Stimulated activated naive CD4-positive, alpha-beta T cell treated with Interleukin-2 at 50 U/mL for 16 hours (primary cell): ENCODE data around the gene RICTOR.
A peak's percentile ranks its signal among the peaks of the same experiment; 100 is the strongest.

Experiments used
- DNase-seq: peaks from one replicate; lab custom pipeline; 2025; lab: John Stamatoyannopoulos, UW

RICTOR gene

DNA sequence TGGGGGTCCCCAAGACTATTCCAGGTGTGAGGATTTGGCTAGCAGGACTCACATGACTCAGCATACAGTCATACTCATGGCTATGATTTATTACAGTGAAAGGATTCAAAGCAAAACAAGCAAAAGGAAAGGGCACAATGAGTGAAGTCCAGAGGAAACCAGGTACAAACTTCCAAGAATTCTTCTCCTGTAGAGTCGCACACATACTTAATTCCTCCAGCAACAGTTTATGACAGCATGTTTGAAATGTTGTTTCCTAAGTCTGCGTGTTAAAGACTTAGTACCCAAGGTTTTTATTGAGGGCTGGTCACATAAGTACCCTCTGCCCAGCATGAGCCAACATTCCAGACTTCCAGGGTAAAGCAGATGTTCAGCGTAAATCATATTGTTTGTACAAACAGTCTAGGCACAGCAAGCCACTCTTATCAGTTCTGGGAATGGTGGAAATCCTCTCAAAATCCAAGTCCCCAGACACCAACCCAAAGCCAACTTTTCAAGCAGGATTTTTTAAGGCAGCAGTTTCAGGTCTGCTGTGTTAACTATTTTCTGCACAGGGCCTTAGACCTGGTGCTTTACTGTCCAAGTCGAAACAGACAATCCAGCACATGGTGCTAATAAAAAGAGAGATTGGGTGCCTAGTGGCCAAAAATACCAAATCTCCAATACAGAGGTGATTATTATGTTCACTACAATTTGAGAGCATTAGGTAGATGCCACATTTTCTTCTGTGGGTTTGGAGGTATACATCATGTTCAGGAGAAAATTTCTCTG lies 18.6 kb upstream of the RICTOR start:
- no peak for DNase-seq

DNA sequence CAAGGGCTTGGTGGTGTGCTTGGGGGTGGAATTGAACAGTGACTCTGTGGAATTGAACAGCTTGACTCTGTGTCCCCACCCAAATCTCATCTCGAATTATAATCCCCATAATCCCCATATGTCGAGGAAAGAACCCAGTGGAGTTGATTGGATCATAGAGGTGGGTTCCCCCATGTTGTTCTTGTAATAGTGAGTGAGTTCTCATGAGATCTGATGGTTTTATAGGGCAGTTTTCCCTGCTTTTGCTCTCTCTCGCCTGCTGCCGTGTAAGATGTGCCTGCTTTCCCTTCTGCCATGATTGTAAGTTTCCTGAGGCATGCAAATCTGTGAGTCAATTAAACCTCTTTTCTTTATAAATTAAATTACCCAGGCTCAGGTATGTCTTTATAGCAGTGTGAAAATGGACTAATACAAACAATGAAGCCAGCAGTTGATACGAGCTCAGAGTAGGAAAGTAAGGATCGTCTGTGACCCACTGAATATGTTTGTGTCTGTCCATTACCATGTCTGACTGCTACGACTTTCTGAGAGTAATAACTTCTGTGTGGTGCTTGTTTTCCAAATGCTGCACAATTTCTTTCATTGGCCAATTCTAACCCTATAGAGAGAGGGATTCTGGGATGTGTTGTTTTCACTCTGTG lies 17.9 kb upstream of the RICTOR start:
- no peak for DNase-seq

DNA sequence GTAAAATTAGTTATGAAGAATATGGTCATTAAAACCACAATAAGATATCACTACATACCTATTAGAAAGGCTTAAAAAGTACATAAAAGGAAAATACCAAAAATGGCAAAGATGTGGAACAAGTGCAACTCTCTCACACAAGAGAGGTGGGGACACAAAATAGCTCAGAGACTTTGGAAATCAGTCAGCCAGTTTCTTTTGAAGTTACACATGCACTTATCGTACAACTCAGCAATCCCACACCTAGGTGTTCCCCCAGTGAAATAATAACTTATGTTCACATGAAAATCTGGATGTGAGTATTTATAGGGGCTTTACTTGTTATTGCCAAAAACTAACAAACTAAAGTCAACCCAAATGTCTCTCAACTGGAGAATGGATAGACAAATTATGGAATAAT lies 9.8 kb upstream of the RICTOR start:
- no peak for DNase-seq

DNA sequence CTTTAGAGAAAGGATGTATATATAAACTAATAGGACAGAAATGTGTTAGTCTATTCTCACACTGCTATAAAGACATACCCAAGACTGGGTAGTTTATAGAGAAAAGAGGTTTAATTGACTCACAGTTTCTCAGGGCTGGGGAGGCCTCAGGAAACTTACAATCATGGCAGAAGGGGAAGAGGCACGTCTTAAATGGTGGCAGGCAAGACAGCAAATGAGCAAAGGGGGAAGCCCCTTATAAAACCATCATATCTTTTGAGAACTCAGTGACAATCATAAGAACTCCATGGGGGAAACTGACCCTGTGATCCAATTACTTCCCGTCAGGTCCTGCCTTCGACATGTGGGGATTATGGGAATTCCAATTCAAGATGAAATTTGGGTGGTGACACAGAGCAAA lies 8.8 kb upstream of the RICTOR start:
- no peak for DNase-seq

DNA sequence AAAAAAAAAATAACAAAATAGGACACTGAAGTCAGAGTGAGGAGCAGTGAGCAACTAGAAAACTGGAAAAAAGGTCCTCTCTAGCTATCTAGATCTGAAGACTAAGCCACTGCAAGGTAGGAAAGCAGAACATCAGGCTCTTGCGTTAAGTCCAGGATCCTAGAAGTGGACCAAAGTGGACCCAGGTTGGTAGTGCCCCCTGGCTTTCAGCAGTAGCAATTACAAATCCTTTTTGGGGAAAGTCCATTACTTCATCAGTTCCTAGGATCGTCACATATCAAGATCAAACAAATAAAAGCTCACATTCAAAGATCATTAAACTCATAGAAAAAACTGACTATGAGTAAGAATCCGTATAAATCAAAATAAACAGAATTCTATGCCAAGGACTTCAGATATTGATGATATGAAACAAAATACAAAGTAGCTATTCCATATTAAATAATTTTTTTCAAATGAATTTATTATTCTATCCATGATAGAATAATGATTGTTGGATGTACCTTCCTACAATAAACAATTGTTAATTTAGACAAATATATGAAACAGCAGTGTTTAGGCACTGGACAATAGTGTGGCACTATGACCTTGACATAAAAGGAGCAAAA lies 6.5 kb upstream of the RICTOR start:
- peak; percentile 5 for DNase-seq

DNA sequence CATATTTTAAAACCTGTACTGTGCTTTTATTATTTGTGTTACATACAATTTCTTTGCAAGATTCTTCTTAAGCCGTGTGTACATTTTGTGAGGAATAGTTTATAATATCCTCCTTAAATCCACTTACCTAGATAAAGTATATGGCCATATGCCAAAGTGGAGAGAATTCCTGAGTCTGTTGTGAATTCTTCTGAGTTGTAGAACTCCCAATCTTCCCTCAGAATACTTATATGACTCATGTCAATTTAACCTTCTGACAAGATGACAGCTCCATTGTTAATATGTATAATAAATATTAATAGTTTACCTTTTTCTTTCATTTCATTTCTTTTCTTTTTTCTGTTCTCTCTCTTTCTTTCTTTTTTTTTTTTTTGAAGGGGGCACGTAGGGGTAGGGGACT lies 6.0 kb upstream of the RICTOR start:
- DNase-seq: no peak

DNA sequence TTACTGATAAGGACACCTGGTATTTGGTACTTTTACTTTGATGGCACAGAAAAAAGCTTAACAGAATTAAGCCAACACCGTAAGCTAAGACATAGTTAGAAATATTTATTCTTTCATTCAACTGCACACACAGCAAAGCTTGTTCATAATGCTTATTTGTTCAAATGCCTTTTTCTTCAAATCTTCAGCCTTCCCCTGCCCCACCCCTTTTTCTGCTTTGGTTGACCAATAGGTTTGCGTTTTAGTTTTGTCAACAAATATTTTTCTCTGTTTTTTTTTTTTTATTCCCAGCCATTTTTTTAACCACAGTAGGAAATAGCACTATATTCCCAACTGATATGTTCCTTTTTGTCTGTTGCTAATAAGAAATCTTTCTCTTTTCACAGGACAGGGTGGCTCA lies 4.9 kb upstream of the RICTOR start:
- DNase-seq: no peak

DNA sequence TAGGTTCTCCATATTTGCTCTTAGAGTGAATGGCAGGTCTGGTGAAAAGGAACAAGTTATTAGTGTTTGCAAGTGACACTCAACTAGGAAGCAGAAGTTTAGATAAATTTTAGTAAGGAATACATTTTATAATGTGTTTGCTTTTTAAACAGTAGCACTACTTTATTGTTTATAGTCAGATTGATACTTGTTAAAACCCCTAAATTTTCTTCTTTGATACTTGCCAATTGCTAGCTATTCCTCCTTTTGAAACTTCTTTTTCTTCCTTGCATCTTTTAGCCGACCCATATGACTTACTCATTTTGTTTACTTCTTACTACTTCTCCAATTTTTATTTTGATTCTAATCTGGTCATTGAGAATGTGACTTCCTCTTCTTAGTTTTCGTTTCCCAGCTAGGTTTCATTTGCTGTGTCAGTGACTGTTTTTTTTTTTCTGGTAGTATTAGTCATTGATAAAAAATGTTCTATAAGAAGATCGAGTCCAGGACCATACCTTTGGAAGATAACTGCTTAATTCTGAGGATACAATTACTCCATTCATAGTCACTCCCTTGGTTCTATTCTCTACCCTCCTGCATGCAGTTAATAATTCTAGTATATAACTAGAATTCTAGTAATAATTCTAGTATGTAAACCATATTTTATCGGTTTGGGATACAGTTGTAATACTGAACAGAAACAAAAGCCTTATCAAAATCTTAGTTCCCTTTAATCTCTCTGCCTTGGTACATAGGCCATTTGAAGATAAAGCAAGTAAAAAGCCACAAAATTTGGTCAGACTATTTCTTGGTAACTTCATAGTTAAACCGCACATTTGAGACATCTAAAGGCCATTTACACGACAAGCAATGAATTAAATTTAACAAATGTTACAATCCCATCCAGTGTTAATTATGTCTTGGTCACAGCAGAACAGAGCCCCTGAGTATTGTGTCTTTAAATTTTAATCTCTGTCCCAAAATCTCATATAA lies 2.8 kb upstream of the RICTOR start:
- DNase-seq: no peak

DNA sequence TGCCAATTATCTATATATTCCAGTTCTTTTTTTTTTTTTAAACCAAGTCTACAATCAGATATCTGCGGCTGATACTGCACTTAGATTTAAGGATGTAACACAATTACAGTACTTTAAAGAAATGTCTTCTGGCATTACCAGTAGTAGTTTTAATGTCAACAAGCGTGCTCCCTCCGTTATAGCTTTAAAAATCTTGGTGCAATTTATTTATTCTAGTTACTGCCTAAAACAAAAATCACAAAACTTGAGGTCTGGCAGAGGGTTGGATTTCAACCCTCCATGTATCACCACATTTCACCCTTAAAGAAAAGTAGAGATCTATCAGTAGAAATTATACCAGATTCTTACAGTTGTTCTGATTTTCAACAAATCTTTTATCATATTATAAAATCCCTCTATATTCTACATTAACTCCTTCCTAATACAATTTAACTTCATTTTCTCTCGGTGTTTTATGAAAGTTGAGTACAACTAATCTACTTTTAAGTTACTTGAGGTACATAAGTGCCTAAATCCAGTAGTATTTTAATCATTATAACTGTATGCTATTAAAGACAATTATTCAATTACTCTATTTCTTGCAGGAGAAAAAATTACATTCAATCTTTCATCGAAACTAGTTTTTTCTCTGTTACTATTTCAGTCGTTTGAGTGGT lies 2.0 kb upstream of the RICTOR start:
- DNase-seq: no peak

DNA sequence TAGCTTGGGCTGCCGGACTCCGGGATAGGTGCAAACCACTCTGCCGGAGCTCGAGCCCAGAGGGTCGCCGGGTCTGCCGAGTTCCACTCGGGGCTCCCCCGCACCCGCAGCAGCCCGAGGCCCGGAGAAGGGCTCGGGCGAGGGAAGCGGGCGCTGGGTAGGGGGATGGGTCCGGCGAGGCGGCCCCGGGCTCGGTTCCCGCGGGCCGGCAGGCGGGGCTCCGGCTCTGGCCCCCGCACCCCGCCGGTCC lies 507 bp downstream of the RICTOR start:
- DNase-seq: no peak

DNA sequence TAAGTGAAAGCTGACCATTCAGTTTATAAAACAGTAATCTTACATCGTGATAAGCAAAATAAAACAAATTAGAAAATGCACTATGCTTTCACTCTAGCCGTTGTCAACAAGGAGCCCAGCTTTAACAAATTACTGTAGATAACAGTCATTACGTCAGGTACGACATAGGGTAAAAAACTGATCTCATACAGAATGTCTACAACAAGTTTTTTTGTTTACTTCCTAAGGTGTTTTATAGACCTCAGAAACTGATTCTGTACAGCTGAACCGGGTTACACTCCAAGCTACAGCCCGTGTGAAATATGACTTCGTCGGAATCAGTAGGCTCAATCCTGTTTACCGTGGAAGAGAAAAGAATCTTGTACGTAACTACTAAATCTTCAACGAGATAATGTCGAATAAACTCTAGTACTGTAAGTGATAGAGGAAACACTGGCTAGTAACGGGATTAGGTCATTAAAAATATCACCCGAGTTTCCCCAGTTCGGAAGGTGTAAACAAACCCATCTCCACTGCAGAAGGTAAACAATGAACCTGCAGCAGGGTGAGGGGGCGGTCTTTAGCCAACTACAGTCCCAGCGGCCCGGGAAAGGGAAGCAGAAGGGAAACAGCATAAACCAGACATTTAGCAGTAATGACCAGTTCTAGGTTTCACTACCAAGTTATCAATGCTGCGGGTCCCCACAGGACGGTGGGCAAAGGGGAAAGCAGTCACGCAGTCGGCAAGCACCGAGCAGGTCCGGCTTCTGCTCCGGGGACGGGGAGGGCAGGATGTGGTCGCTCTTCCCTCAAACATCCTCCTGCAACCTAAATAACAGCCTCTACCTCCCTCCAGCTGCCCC lies 1.1 kb downstream of the RICTOR start:
- DNase-seq: peak; percentile 38

DNA sequence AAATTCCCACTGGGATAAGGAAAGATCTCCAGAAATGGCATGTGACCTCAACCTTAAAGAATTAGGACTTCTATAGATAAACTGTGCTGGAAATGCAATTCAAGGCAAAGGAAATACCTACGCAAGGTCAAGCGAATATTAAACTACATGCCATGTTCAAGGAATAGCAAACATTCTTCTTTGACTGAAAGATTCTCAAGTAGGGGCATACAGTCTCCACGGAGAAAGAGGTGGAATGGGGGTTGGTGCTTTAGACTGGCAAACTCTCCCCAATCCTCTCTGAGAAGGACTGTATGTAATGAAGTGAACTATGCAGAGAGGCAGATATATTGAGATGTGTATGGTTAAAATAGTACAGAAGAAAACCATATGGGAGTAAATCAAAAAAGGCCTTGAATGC lies 6.1 kb downstream of the RICTOR start:
- no peak for DNase-seq

DNA sequence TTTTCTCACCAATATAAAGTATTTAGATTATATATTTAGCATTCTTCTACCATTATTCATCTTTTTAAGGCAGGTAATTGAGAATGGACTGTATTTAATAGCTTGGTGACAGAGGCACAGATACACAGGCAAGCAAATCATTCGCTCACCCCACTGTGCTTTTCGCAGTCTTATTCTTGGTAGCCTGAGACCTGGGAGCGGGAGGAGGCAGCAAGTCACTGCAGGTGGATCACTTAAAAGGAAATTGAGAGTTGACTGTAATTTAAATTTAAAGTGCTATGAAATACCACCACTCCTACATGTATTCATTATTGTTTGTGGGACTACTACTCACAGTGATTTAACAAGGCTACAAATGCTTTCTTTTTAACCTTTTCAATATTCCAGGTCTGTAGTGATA lies 9.7 kb downstream of the RICTOR start:
- DNase-seq: no peak

DNA sequence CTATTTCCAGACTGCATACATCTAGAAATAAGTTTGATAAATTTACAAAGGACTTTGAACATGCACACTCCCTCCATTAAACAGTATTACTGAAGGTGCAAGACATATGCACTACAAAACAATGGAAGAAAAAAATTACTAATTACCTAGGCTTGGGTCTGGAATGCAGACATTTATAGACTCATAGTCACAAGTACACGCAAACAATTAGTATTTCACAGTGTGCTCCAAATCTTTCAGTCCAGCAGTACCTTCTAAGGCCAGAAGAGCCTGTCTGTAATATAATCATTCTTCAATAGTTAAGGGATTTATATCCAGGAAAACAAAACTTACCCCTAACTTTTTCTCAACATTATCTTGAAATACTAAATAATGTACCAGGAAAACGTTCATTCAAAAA lies 11.2 kb downstream of the RICTOR start:
- DNase-seq: no peak

DNA sequence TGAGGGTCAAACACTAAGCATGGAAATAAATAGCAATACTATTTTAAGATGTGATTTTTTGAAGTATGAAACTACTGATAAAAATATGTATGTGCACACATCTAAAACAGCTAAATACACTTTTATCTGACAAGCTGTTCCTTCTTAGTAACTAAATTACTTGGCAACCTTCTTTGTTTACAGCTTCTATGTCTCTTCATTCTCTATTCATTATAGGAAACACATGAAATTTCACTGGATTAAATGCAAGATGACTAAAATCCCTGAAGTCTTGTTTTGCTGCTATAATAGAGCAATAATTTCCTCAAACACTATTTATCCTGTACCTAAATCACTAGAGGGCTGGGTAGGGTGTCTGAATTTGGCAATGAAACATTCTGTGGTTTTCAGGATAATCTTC lies 11.7 kb downstream of the RICTOR start:
- no peak for DNase-seq

DNA sequence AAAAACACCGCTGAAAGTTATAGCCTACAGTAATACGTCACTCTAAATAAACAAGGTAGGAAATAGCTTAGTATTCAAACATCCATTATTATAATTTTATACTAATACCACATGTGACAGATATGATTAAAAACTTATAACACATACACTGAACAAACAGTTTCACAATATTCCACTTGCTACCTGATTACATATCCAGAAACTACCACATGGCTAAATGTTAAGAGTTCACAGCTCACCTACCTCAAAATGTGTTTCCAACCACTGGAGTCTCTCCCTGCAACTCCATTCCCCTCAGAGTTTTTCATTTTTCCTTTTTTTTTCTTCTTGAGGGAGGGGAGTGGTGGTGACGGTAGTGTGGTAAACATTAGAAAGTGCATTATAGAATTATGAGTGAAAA lies 12.1 kb downstream of the RICTOR start:
- DNase-seq: no peak

DNA sequence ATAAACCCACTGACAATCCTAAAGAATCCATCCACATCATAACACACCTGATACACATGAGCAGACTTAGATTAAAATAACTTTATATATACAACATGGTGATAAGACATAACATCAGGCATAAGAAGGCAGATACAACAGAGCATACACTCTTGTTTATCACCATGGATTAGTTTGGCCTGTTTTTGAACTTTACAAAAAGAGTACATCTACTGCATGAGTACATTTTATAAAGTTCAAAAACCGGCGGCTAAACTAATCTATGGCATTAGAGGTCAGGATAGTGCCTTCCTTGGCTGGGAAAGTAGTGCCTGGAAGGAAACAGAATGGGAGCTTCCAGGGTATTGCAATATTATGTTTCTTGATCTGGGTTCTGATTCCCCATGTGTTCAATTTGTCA lies 15.1 kb downstream of the RICTOR start:
- DNase-seq: no peak

DNA sequence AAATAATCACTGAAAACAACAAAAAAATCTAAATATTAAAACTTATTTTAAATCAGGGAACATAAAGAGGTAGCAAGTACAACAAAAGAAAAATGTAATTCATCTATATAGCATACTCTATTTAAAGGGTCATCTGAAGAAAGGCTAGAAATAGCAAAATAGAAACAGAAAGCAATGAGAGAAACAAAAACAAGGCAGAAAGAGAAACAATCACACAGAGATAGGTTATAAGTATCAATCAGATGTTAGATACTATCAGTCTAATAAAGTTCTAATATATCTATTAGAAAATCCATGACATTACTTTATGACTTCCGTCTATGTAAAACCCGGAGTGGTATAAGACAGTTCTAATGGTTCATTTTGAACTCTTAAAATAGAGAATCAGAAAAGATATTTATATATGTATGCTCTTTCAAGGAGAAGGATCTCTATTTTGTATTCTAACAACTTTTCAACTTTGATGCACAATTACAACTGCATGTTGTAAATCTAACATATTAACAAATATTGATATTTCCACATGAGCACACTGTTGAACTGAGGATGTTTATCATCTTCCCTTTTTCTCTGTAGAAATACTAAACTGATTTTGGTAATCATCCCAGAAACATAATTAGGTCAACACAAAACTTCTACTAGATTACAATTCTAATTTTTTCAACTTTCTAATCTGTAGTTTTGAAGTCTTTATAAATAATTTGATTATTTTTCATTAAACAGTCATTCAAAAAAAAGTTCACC lies 15.8 kb downstream of the RICTOR start:
- no peak for DNase-seq

DNA sequence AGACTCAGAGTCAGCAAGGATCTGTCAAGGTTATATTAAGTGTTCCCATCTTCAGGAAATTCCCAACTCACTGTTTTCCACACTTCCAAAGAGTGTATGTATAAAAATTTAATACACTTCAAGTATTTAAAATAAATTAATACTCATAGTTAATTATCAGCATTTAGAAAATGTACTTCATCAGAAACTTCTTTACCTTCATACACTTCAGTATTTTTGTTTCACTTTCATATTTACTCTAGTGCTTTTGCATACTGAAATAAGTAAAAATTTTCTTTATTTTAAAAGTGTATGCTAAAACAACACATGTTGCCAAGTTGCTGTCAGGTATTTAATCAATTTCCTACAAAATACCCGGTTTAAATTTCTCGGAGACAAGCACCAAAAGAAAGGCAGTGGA lies 16.5 kb downstream of the RICTOR start:
- DNase-seq: no peak

DNA sequence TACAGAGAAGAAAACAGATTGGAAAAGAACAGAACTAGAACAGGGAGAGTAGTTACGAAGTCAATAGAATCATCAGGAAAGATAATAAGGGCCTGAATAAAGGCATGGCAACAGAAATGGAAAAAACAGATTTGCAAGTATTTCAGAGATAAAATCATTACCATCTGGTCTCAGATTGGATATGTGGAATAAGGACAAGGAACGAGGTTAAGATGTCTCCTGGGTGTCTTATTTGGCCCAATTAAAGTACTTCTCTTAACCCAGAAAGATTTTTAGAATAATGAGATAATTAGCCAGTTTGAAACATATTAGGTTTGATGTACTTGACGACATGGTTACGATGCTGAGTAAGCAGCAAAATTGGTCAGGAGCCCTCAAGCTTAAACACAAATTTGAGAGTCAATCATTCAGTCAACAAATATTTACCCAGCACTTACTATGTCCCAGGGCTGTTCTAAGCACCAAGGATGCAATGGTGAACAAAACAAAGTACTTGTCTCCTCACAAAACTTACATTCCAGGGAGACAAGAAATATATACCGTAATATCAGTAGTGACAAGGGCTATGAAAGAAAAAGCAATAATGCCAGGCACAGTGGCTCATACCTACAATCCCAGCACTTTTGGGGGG lies 18.3 kb downstream of the RICTOR start:
- no peak for DNase-seq
